HepG2 (cell line): ENCODE data around the gene FAM25C.
"Not testable (repeated sequence)": the region's sequence is repeated elsewhere in the genome, so short reads cannot be mapped to it uniquely, and the experiment has no call there.

ENCODE experiments used
- ATF1 ChIP-seq: IDR thresholded peaks from 2 replicates; pipeline ENCODE4 v1.6.1; 2016; ENCODE audit warnings: mild to moderate bottlenecking, control low read depth
- KDM6A ChIP-seq: IDR thresholded peaks from 2 replicates; pipeline ENCODE4 v1.6.1; 2016; ENCODE audit warnings: low read depth
- POLR2A ChIP-seq, 2 experiments: IDR thresholded peaks; 2 replicates each; pipeline ENCODE4 v1.6.1; 2011; ENCODE audit warnings: low read depth in 2 of 2, low read length in 2 of 2, mild to moderate bottlenecking in 1 of 2, moderate library complexity in 1 of 2; ENCODE audit not compliant: insufficient read depth in 1 of 2
- RAD51 ChIP-seq: fragments of 450-650 bp; IDR thresholded peaks from 2 replicates; pipeline ENCODE4 v1.6.1; 2016; ENCODE audit warnings: borderline replicate concordance
- RBM22 ChIP-seq: fragments of 200-400 bp; formaldehyde crosslinking; optimal IDR thresholded peaks from 2 replicates; pipeline ENCODE3; 2017; ENCODE audit warnings: mild to moderate bottlenecking, low read length, moderate library complexity
- ZNF335 ChIP-seq: sonication (generic); formaldehyde crosslinking; IDR thresholded peaks from 2 replicates; pipeline ENCODE4 v1.4.0; 2020; ENCODE audit warnings: missing genetic modification reagents
- ZNF33A ChIP-seq: sonication (generic); formaldehyde crosslinking; IDR thresholded peaks from 2 replicates; pipeline ENCODE4 v1.5.1; 2020; ENCODE audit warnings: missing genetic modification reagents, mild to moderate bottlenecking, moderate library complexity, borderline replicate concordance
- TF ChIP-seq, protein P1 (sequence below): sonication (generic); formaldehyde crosslinking; IDR thresholded peaks from 2 replicates; pipeline ENCODE4 v1.5.1; 2020; ENCODE audit warnings: mild to moderate bottlenecking, missing genetic modification reagents, moderate library complexity
- TF ChIP-seq, protein P2 (sequence below): sonication (generic); formaldehyde crosslinking; IDR thresholded peaks from 2 replicates; pipeline ENCODE4 v1.8.1; 2023; ENCODE audit warnings: mild to moderate bottlenecking, missing genetic modification reagents, borderline replicate concordance

DNA sequence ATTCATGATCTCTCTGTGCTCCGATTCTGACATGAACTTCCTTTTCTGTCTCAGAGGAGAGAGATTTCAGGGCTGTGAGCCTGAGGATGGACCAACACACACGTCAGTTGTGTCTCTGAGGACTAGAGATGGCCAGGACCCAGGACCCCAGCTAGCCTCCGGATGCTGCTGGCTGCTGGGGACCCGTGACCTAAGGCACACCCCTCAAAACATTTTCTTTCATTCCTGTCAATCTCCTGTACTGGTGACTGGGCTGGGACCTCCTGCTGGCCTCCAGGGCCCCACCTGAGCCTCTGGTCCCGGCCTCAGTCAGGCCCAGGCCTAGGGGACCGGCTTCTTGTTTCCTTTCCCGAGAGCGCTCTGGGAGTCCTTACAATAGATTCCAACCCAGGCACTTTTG is 42.4 kb downstream of the FAM25C start:
- TF ChIP-seq RAD51; ATF1 (CRISPR knock-in tag); ZNF335 (CRISPR knock-in tag); KDM6A (CRISPR knock-in tag); RBM22; POLR2A (IDR thresholded peaks at IDR 0.05; ENCODE audit: insufficient read depth in 1 of 2, low read depth in 2 of 2, low read length in 2 of 2); ZNF33A (CRISPR knock-in tag): not testable (repeated sequence)
- TF ChIP-seq, protein P1, sequence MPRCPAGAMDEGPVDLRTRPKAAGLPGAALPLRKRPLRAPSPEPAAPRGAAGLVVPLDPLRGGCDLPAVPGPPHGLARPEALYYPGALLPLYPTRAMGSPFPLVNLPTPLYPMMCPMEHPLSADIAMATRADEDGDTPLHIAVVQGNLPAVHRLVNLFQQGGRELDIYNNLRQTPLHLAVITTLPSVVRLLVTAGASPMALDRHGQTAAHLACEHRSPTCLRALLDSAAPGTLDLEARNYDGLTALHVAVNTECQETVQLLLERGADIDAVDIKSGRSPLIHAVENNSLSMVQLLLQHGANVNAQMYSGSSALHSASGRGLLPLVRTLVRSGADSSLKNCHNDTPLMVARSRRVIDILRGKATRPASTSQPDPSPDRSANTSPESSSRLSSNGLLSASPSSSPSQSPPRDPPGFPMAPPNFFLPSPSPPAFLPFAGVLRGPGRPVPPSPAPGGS, result not testable (repeated sequence)
- TF ChIP-seq, protein P2, sequence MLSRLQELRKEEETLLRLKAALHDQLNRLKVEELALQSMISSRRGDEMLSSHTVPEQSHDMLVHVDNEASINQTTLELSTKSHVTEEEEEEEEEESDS (CRISPR knock-in tag), result not testable (repeated sequence)
